HG02981 (cell line): ENCODE data around the gene CCDC85A.

Experiments
- ATAC-seq: cut with Tn5 transposase; IDR thresholded peaks from one replicate; pipeline ENCODE4 v1.9.1; 2021; ENCODE audit warnings: mild to moderate bottlenecking, moderate library complexity; ENCODE audit not compliant: unreplicated experiment

Gene CCDC85A

DNA sequence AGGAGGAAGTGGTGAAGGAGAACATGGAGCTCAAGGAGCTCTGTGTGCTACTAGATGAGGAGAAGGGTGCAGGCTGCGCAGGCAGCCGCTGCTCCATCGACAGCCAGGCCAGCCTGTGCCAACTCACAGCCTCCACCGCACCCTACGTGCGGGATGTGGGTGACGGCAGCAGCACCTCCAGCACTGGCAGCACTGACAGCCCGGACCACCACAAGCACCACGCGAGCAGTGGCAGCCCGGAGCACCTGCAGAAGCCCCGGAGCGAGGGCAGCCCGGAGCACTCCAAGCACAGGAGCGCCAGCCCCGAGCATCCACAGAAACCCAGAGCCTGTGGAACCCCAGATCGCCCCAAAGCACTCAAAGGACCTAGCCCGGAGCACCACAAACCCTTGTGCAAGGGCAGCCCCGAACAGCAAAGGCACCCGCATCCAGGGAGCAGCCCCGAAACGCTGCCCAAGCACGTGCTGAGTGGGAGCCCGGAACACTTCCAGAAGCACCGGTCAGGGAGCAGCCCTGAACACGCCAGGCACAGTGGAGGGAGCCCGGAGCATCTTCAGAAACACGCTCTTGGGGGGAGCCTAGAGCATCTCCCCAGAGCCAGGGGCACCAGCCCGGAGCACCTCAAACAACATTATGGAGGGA is 9.0 kb downstream of the CCDC85A start:
- ATAC-seq = no peak

DNA sequence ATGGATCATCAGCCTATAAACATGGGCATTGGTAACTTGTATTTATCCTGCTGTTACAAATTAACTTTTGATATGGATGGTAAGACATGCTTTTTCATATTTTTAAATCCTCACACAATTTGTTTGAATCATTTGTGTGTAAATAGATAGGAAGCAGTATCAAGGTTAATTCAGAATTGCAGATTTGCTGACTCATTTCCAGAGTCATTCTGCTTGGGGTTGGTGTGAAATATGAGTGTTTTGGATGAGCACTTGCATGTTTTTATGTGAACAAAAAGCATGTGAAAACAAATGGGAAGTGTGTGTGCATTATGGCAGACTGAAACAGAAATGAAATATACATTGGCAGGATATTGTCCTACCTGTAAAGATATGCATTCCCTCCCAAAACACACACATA is 11.8 kb downstream of the CCDC85A start:
- no peak for ATAC-seq

DNA sequence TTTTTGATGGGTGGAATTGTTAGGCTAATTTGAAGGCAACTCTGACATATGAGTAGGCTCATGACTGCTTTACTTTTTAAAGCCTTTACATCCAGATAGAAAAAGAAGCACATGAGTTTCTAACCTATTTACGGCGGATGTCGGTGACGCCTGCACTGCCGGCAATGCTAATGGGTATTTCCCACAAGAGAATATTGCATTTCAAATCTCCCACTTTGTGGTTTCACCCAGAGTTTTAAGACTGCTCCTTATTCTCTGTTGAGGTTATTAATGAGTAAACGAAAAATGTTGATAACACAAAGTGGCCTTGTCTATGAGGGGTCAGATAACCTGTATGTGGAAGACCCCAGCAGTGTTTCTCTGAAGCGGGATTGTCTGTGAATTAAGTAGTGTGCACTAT is 14.0 kb downstream of the CCDC85A start:
- ATAC-seq = no peak

DNA sequence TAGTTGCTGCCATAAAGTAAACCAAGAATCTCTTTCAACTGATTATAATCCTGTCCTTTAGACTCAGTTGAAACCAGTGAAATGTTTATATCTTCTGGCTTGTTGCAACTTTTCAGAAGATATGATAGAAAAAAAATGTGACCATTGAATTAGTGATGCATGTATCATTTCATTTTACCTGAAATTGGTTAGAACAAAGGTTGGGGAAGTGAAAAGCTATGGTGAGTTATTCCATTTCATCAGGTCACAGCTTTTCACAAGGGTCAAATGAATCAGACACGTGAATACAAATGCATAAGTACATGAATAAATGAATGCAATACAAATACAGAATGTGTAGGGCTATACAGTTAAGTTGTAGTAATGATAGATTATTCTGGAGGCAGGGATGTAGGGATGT is 15.1 kb downstream of the CCDC85A start:
- no peak for ATAC-seq

DNA sequence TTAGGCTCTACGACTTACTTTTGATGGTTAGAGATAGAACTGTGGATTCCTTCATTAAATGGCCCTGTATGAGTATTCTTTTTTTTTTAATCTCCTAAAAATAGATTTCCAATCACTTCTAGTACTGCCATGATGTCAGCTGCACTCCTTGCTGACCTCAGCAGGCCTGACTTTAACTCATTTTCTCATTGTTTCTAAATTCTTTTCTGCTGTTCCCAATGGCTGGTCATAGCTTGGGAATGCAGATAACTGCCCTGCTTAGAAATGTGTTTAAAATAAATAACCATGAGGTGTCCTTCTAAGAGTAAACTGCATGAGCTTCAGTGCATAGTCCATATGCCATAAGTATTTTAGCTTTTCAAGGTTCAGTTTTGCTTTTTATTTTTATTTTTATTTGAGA is 15.7 kb downstream of the CCDC85A start:
- no peak for ATAC-seq

DNA sequence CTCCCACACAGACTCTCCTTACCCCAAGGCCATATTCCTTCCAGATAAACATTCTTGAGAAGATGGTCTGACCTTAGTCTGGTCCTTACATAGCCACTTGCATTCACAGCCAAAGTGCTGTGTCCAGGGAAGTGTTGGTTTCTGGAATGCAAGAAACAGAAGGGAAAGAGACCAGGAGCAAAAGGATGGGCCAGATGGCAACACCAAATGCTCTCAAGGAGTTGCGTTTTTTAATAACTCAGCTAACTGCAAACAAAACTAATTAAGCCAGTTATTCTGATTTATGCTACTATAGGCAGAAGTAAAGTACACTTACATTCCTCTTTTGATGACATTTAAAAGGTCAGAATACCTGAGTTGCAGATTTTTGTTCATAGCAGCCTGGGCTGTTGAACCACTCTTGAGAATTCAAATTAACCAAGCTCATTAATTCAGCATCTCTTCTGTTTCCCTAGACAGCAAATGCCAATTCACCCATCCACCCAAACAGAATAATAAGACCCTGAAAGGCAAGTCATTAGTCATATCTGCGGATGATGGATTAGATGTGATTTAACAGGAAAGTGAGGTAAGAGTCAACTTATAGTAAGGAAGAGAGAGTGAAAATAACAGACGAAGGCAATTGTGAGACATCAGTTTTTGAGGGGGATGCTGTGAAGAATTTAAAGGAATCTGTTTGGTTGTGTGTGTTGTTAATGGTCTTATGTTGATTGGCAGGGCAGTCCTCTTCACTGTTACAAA is 18.8 kb downstream of the CCDC85A start:
- no peak for ATAC-seq

DNA sequence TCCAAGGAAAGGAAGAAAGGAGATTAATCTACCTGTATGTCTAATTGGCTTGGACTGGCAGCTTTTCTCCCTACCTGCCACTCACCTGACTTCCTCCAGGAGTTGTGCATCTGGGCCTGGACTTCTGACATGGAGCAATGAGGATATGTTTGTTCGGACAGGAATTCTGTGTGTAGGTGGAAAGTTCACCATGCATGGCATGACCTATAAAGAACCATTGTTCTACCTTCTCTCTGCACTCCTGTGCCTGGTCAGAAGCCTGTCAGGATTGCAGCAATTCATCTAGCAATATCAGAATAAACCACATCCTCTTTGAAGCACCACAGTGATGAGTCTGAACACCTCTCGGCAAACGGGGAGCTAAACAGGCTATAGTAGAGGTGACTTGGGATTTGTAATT is 20.8 kb downstream of the CCDC85A start:
- ATAC-seq = no peak

DNA sequence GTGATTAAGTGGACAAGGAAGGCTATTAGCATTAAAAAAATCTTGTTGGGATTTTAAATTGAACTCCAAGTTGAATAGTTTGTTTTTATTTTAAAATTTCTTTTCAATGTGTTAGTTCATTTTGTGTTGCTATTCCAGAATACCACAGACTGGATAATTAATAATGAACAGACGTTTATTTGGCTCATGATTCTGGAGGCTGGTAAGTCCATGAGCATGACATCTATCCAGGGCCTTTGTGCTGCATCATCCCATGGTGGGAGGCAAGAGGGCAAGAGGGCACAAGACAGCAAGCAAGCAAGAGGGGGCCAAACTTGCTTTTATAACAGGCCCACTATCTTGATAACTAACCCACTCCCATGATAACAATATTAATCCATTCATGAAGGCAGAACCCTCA is 22.5 kb downstream of the CCDC85A start:
- ATAC-seq = no peak

DNA sequence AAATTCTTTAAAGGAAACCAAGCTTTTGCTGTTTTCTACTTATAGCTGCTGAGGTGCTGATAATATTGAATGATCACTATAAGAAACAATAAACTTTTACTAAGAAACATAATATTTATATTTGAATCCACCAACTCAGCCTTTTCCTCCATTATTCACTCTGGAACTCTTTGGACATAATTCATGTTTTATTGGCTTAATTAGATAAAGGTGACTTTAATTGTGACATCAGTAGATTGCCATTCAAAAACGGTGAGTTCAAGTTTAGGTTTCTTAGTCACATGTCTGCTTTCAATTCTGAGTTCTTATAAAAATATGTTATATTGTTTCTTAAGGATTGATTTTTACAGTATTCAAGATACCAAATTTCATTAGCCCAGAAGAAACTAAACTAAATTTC is 24.0 kb downstream of the CCDC85A start:
- ATAC-seq = no peak

DNA sequence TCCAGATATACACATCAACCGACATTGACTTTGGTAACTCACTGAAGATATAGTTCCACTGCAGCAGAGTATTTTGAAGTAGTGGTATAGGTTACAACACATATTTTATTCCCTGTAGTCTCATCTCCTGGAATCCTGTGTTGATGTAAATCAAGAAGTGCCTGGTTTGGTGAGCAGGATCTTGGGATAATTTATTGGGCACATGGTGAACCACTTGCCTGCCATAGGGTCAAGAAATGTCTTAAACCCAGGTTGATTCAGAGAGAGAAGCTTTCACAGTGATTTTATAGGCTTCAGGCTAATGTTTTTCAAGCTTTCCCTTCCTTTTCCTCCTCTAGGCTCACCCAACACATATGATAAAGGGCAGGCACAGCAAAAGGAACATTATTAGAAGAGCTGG is 24.6 kb downstream of the CCDC85A start:
- no peak for ATAC-seq

DNA sequence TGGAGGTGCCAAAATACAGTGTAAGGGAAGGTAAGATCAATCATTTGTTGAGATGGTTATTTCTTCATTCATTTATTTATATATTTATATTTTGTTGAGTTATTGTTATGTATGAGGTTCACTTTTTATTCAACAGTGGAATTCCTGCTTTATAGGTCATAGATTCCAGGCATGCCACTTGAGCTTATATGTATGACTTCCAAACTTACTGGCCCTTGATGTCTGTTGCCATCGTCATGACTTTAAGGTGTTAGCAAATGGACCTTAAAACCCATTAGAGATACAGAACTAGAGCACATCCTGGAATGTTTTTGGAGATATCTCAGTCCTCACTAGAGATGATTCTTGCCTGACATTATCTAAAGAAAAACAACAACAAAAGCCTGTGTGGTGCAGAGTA is 25.9 kb downstream of the CCDC85A start:
- no peak for ATAC-seq

DNA sequence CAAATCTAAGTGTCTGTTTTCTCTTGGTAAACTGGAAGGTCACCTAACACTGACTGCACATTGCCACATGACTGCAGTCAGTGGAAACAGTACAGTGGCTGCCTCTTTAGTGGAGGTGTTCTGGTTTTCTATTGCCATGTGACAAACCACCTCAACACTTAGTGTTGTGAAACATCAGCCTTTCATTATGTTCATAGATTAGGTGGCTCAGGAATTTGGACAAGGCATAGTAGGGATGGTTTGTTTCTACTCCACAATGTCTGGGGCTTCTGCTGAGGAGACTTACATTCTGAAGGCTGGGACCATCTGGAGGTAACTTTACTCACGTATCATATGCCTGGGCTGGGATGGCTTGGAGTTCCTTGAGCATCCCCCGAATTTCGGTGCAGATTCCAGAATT is 26.5 kb downstream of the CCDC85A start:
- ATAC-seq = no peak

DNA sequence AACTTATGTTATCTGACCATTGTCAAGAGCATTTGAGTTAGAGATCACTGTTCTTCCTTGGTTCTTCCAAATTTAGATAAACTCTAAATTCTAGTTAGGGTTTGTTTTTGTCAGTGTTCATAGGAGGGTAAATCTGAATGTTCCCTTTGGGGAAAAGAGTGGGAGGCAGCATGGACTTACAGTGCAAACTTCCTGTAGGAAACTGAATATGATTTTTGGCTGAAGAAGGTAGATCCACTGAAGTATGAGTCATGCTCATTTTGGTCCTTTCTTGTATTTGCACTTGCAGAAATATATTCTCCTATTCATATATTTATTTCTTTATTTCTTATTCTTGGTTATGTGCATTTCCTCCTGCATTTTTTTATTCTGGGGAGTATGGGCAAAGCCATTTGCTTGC is 27.3 kb downstream of the CCDC85A start:
- ATAC-seq = no peak

DNA sequence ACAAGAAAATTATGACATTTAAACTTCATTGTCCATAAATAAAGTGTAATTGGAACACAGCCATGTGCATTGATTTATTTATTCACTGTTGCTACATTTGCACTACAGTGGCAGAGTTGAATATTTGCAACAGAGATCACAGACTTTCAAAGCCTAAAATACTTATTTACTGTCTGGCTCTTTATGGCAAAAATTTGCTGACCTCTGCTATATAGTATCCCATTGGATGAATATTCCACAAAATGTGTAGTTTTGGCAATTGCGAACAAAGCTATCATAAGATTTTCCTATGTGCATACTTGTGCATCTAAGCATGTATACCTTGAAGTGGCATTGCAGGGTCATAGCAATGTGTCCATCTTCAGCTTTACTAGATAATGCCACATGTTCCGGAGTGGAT is 32.1 kb downstream of the CCDC85A start:
- no peak for ATAC-seq

DNA sequence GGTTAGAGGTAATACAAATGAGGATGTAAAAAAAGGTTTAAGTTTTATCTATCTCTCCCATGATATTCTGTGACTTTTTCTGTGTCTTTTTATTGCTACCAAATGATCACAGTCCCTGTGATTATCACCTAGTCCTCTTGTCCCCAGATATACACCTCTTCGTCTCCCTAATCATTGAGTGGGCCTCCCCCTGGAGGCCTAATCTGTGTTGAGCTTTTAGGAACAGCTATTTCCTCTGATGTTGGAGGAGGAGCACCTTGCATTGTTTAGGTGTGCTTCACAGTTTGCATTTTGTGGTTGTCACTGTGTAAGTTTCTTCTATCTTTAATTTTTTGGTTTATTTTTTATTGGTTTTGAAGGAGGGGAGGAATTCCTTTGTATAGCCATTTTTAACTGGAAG is 33.3 kb downstream of the CCDC85A start:
- ATAC-seq = no peak

DNA sequence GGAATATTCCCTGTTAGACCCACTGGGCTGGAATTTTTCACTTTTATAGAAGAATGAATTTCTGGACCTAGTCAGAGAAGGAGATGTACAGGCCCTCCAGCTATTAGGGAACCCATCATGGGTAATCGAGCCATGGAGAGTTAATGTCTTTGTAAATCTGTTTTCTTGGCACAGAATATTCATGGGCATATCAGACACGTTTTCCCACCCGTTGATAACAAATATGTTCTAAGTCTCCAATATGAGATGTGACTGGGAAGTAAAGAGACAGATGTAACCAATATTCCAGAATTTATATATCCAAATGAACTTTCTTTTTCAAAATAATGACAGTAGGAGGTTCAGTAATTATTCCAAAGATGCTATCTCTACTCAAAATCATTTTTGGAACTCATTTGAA is 38.7 kb downstream of the CCDC85A start:
- no peak for ATAC-seq

DNA sequence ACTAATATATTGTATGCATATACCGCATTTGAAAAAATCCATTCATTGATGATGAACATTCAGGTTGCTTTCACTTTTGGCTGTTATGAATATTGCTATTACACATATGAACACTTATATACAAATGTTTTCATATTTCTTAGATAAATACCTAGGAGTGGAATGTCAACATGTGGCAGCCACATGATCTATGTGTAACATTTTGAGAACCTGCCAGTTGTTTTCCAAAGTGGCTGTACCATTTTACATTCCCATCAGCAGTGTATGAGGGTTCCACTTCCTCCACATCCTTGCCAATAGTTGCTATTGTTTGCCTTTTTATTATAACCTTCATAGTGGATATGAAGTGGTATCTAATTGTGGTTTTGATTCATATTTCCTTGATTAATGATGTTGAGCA is 40.5 kb downstream of the CCDC85A start:
- no peak for ATAC-seq

DNA sequence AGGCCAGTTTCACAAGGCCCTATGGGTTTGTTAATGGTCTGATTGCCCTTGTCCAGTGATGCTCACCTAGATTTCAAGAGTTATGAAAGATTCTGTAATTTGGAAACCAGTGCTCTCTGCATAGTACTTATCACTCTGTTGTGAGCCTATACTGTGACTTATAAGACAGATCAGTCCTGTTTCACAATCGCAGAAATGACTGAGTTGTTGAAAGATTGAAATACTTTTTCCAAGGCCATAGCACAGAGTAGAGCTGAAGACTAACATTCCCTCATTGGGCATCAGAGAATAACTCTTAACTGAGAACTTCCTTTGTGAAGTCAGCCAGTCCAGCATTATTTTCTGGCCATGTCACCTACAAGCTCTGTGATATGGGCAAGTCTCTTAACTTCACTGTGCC is 44.0 kb downstream of the CCDC85A start:
- ATAC-seq = no peak

DNA sequence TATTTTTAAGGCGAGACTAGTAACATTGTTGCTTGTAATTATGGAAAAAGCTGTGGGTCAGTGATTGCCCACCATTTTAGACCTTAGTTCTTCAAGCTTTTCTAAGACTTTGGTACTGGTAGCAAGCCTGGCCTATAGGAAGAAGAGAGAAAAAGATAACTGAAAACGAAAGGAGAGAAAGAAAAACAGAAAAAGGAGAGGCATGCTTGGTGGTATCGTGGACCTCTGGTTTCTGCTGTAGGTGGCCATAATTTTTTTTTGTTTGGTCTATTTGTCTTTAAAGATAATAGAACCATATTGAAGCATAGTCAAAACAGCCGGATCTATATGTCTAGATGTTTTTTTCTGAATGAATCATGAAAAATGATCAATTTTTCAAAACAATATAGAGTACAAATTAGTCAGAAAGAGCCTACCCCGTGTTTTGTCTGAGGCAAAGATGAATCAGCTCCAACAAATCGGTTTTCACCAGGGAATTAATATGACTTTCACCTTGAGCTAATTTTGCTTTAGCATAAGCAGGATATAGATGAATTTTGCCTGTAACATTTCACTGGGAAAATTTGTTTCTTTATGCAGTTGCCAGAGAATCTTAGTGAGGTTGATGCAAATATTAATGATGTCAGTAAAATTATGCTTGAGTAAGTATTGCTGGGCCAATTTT is 45.7 kb downstream of the CCDC85A start:
- no peak for ATAC-seq

DNA sequence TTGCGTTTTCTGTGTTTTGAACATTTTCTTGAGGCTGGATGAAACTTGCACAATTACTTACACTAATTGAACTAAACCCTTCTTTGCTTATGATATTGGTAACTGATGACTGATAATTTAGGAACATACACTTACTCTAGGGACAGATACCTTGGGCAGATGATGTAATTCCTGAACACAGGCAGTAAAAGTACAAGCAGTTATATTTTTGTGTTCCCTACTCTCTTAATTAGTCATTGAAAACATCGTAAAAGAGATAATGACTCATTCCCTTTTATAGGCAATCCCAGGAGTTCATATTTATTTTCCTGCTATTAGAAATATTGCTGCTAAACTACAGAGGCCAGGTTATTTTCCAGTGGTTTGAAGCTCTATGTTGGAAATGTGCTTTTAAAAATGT is 46.4 kb downstream of the CCDC85A start:
- no peak for ATAC-seq

DNA sequence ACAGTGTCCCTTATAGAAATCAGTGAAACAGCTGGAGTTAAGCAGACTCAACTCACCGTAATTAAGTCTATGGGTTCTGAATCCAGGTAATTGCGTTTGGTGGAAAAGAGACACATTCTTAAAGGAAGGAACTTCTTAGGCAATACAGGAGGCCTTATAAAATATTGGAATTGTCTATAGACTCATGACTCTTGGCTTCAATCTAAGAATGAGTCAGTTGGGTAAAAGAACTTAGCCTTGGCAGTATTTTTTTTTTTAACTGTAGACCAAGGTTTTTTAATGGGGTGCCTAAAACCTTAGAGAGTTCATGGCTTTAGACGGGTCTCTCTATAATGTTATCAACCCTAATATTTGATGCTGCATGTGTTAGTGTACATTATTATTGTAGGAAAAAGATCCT is 47.6 kb downstream of the CCDC85A start:
- no peak for ATAC-seq

DNA sequence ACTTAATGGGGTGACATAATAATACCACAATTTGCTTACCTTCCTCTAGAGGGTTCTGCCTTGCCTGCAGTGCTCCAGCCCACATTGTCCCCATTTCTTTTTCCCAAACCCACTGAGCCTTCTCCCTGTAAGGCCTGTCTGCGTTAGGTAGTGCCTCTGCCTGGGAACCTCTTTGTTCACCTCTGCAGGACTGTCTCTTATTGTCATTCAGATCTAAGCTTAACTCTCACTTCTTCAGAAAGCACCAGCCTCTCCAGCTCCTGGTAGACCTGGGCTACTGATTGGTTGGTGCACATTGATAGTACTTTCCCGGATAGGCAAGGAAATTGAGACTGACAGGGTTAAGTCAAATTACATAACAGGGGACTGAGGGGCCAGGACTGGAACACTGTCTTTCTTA is 49.1 kb downstream of the CCDC85A start:
- no peak for ATAC-seq
